ENCODE data around the gene TKFC. TPM values are rescaled to one million over a fixed set of nuclear protein-coding genes. Genes with fewer than 3 reads are reported as not detected.

Gene TKFC
- total and polyA plus RNA-seq, 9 of the 15 experiments (the other 6 are each of a cell fraction or from before 2014, with no cell fraction given) = 2.0 to 61.7 (median 28.5) TPM

DNA sequence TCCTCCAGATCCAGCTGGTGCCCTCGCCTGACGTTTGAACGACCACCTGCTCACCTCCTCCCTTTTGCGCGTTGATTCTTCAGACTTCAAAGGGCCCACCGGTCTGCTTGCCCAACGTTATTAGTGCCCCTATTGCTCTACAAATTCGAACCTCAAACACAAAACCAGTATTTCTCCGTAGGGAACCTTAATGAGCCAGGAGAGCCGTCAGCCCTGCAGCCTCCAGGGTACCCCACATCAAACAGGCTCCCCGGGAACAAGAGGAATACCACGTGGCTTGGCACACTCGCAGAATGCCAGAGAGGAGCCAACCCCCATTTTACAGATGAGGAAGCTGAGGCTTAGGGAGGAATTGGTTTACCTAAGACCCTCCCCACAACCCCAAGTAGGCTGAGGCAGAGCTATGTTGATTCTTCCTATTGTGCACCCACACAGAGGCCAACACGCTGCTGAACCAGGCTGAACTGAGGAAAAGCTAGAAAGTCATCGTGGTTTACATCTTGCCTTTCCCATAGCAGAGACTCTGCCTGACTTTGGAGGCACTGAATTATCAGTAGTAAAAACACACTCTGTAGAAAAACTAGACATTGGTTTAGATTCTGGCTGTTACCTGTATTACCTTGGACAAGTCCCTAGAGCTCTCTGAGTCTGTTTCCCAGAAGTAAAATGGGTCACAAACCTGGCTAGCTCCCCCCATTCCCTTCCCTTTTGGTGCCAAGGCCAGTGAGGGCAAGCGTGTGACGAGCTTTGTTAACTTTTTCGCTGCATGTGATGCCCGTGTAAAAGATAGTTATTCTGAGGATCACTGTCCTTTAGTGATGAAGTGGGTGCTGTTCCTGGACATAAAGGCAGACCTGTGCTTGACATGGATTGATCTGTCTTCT lies 764 bp downstream of the TKFC start:
- in situ Hi-C loops (cut with MboI) (no loop called here), intact Hi-C loops (cut with micrococcal nuclease) (loop anchor here (2.0 to 5.0 kb wide), 3 partner anchors 29 to 76 kb away; partner anchors contain the start of gene TMEM138)
- POLR2A ChIA-PET = interaction anchor here (0.5 to 2.3 kb wide), 19 partner anchors 8 to 324 kb away, joined by 3 to 37 read pairs (median 5); partner anchors contain the start of genes CPSF7, CYB561A3, SDHAF2 and TMEM138
- Histone ChIP-seq H3K79me2 (ENCODE audit: control insufficient read depth, insufficient read depth, low read length) (peaks cover 58% of the 10 kb centered on the region), H3K9me3 (replicated peaks; ENCODE audit: control insufficient read depth, insufficient read depth, low read depth, low read length) (no peaks in the 10 kb centered on the region), H3K36me3 (ENCODE audit: control insufficient read depth, insufficient read depth, low read length) (peaks cover 36% of the 10 kb centered on the region), H3K4me3 (peak overlapping the region; percentile 88), H3K27me3 (ENCODE audit: control insufficient read depth in 2 of 2, insufficient read depth in 2 of 2, low read length in 2 of 2) (no peaks in the 10 kb centered on the region), H2AFZ (ENCODE audit: low read depth, low read length) (peak overlapping the region; percentile 82), H4K20me1 (replicated peaks; ENCODE audit: control insufficient read depth, insufficient read depth, low read length) (peaks cover 7% of the 10 kb centered on the region), H3K4me1 (replicated peaks in 1 of 2; ENCODE audit: control insufficient read depth in 2 of 2, insufficient read depth in 2 of 2, low read length in 2 of 2) (peaks cover 40 to 57% of the 10 kb centered on the region in 2 experiments; a peak in 4 of 5 replicates), H3K9ac (ENCODE audit: insufficient read depth in 1 of 2, low read depth in 2 of 2, low read length in 2 of 2) (peak overlapping the region; percentile 99), H3K9me1 (ENCODE audit: control insufficient read depth, insufficient read depth, low read length) (no peaks in the 10 kb centered on the region), H3K4me2 (ENCODE audit: insufficient read depth, low read length) (peak overlapping the region; percentile 100), H3K27ac (ENCODE audit: extremely low read depth, low read depth, low read length) (peak overlapping the region; percentile 97)
- ATAC-seq (no peak), DNase-seq (ENCODE audit: extremely low read depth in 1 of 4, low spot score in 3 of 4) (no peak), FAIRE-seq (peak; percentile 23)
- 21% methylated on average over 19 of the region's 19 CpGs for WGBS (ENCODE audit: insufficient coverage, low coverage, missing lambda C conversion rate)
- BruUV-seq (replicated peaks) = TSS peak; percentile 89
- CTCF ChIA-PET (ENCODE audit: low intra/inter-chr PET ratio) = interaction anchor here (1.9 to 8.5 kb wide), 2 partner anchors 51 to 79 kb away, joined by 4 to 135 read pairs; no protein-coding TSS in a partner anchor
- TF ChIP-seq RCOR1 (IDR thresholded peaks at IDR 0.05; ENCODE audit: borderline replicate concordance in 1 of 2, low read depth in 2 of 2, low read length in 2 of 2) (peak in 1 of 2 experiments; percentile 44; a peak in 1 of 4 replicates), KDM1A (IDR thresholded peaks at IDR 0.05) (peak; percentile 72 to 78), SMARCA5 (IDR thresholded peaks at IDR 0.05) (peak; percentile 57; the same call in 1 of the 2 replicates), BHLHE40 (IDR thresholded peaks at IDR 0.05; ENCODE audit: low read length) (no peak), ZNF263 (CRISPR knock-in tag; IDR thresholded peaks at IDR 0.05; ENCODE audit: borderline replicate concordance) (no peak), ZBTB9 (CRISPR knock-in tag; IDR thresholded peaks at IDR 0.05) (no peak), MGA (IDR thresholded peaks at IDR 0.05) (peak; percentile 52), ZNF707 (CRISPR knock-in tag; conservative IDR thresholded peaks at IDR 0.05) (no peak)

All from K562 (cell line).